ENCODE data around the gene BCOR.

Gene BCOR

GRCh38 chrX:40097504-40098263, at the start of gene BCOR:
Gene BCOR, minus strand, starts transcription at chrX:40097958. Its CDS starts 20,029 bp downstream, at chrX:40077929.
- peak; percentile 74 for DNase-seq (ENCODE audit: low spot score)

GRCh38 chrX:40147126-40147952, 49.6 kb upstream of the BCOR start:
- DNase-seq (ENCODE audit: low spot score): no peak

- no peak for DNase-seq (ENCODE audit: low spot score)
Observed at GRCh38 chrX:40146262-40147125, 48.7 kb upstream of the BCOR start.

- DNase-seq (ENCODE audit: low spot score): no peak
Observed at GRCh38 chrX:40145923-40146261, 48.1 kb upstream of the BCOR start.

GRCh38 chrX:40145001-40145922, 47.5 kb upstream of the BCOR start:
- no peak for DNase-seq (ENCODE audit: low spot score)

- DNase-seq (ENCODE audit: low spot score): no peak
Observed at GRCh38 chrX:40144576-40144975, 46.8 kb upstream of the BCOR start.

GRCh38 chrX:40143987-40144386, 46.2 kb upstream of the BCOR start:
- no peak for DNase-seq (ENCODE audit: low spot score)

GRCh38 chrX:40143001-40143400, 45.2 kb upstream of the BCOR start:
- DNase-seq (ENCODE audit: low spot score): no peak

GRCh38 chrX:40142417-40142816, 44.7 kb upstream of the BCOR start:
- DNase-seq (ENCODE audit: low spot score): no peak

GRCh38 chrX:40140706-40141499, 43.1 kb upstream of the BCOR start:
- DNase-seq (ENCODE audit: low spot score): no peak

- DNase-seq (ENCODE audit: low spot score): no peak
Observed at GRCh38 chrX:40132751-40133150, 35.0 kb upstream of the BCOR start.

- no peak for DNase-seq (ENCODE audit: low spot score)
Observed at GRCh38 chrX:40131654-40132337, 34.0 kb upstream of the BCOR start.

GRCh38 chrX:40130207-40130606, 32.4 kb upstream of the BCOR start:
- no peak for DNase-seq (ENCODE audit: low spot score)

GRCh38 chrX:40127052-40127451, 29.3 kb upstream of the BCOR start:
- no peak for DNase-seq (ENCODE audit: low spot score)

GRCh38 chrX:40122487-40122886, 24.7 kb upstream of the BCOR start:
- DNase-seq (ENCODE audit: low spot score): no peak

GRCh38 chrX:40121618-40122017, 23.9 kb upstream of the BCOR start:
- no peak for DNase-seq (ENCODE audit: low spot score)

- DNase-seq (ENCODE audit: low spot score): no peak
Observed at GRCh38 chrX:40120838-40121580, 23.3 kb upstream of the BCOR start.

- no peak for DNase-seq (ENCODE audit: low spot score)
Observed at GRCh38 chrX:40117715-40118285, 20.0 kb upstream of the BCOR start.

GRCh38 chrX:40116925-40117324, 19.2 kb upstream of the BCOR start:
- DNase-seq (ENCODE audit: low spot score): no peak

Data from left forelimb (tissue), 1 donor.